CD4-positive, alpha-beta memory T cell (primary cell): ENCODE results near the gene PIGW. TPM values are rescaled to one million over a fixed set of nuclear protein-coding genes. Genes with fewer than 3 reads are reported as not detected.

Experiments
- CTCF ChIA-PET: fragments of 350-600 bp; sonication (Branson Sonifier 250); formaldehyde crosslinking; loops from one replicate; lab custom pipeline; 2021; ENCODE audit warnings: inconsistent platforms; ENCODE audit not compliant: partially characterized antibody; lab: Charles Lee
- POLR2A ChIA-PET: fragments of 350-600 bp; sonication (Branson Sonifier 250); formaldehyde crosslinking; loops from one replicate; lab custom pipeline; 2021; ENCODE audit not compliant: partially characterized antibody; lab: Charles Lee
- DNase-seq, 5 donors: peaks; one replicate each; pipeline versions ENCODE4 v3.0.0 to v3.0.0-alpha.2; 2020 to 2022; ENCODE audit warnings: mixed read lengths in 1 of 5
- H3K27ac ChIP-seq: one replicate; pipeline ENCODE4 v1.7.0; 2013; ENCODE audit warnings: low read depth, low read length
- H3K27me3 ChIP-seq: 2 replicates; pipeline ENCODE4 v1.7.0; 2013; ENCODE audit warnings: mild to moderate bottlenecking, low read length, moderate library complexity; ENCODE audit not compliant: insufficient read depth
- H3K36me3 ChIP-seq: 2 replicates; pipeline ENCODE4 v1.7.0; 2013; ENCODE audit warnings: mild to moderate bottlenecking, low read length, moderate library complexity; ENCODE audit not compliant: insufficient read depth
- H3K4me1 ChIP-seq: 2 replicates; pipeline ENCODE4 v1.7.0; 2013; ENCODE audit warnings: mild to moderate bottlenecking, low read length, moderate library complexity; ENCODE audit not compliant: insufficient read depth
- H3K4me3 ChIP-seq, 2 donors: one replicate each; pipeline ENCODE4 v1.7.0; 2013; ENCODE audit warnings: low read length in 2 of 2, mild to moderate bottlenecking in 1 of 2
- H3K9me3 ChIP-seq, 2 donors: one replicate each; pipeline ENCODE4 v1.7.0; 2013; ENCODE audit warnings: low read length in 2 of 2, control low read depth in 1 of 2; ENCODE audit not compliant: control insufficient read depth in 1 of 2
- H3K27ac Mint-ChIP-seq, 7 donors: one replicate each; pipeline ENCODE4 v1.8.0; 2020 to 2021; ENCODE audit warnings: mixed read lengths in 7 of 7, mild to moderate bottlenecking in 6 of 7, inconsistent platforms in 3 of 7, moderate library complexity in 3 of 7
- H3K27me3 Mint-ChIP-seq, 2 donors: one replicate each; pipeline ENCODE4 v1.8.0; 2020 to 2021; ENCODE audit warnings: mixed read lengths in 2 of 2
- H3K36me3 Mint-ChIP-seq, 2 donors: one replicate each; pipeline ENCODE4 v1.8.0; 2020 to 2021; ENCODE audit warnings: mixed read lengths in 2 of 2, inconsistent platforms in 1 of 2, mild to moderate bottlenecking in 1 of 2
- H3K4me1 Mint-ChIP-seq, 4 donors: one replicate each; pipeline ENCODE4 v1.8.0; 2020 to 2021; ENCODE audit warnings: mixed read lengths in 4 of 4, mild to moderate bottlenecking in 1 of 4
- H3K4me3 Mint-ChIP-seq, 8 donors: one replicate each; pipeline ENCODE4 v1.8.0; 2020 to 2021; ENCODE audit warnings: mixed read lengths in 8 of 8, mild to moderate bottlenecking in 7 of 8, moderate library complexity in 6 of 8, inconsistent platforms in 3 of 8
- H3K9me3 Mint-ChIP-seq, 8 donors: one replicate each; pipeline ENCODE4 v1.8.0; 2020 to 2021; ENCODE audit warnings: mixed read lengths in 8 of 8, mild to moderate bottlenecking in 5 of 8, inconsistent platforms in 3 of 8, moderate library complexity in 1 of 8
- intact Hi-C: fragments of 100-400 bp; cut with micrococcal nuclease; formaldehyde crosslinking; loops from one replicate; pipeline ENCODE4 v1.15.1; 2023
- polyA plus RNA-seq, 2 donors: library from polyadenylated mRNA; unstranded; fragments of 300-500 nt; fragmentation: Illumina TruSeq; gene quantifications; one replicate each; pipeline ENCODE4 v1.2.3, GENCODE V29; 2021
- total RNA-seq, 2 experiments: library from RNA; stranded (reverse); gene quantifications; one replicate each; pipeline ENCODE4 v1.2.3, GENCODE V29; 2021

PIGW gene
- total and polyA plus RNA-seq, 4 experiments from 2014 or later = 4.7 to 14.2 (median 5.2) TPM

DNA sequence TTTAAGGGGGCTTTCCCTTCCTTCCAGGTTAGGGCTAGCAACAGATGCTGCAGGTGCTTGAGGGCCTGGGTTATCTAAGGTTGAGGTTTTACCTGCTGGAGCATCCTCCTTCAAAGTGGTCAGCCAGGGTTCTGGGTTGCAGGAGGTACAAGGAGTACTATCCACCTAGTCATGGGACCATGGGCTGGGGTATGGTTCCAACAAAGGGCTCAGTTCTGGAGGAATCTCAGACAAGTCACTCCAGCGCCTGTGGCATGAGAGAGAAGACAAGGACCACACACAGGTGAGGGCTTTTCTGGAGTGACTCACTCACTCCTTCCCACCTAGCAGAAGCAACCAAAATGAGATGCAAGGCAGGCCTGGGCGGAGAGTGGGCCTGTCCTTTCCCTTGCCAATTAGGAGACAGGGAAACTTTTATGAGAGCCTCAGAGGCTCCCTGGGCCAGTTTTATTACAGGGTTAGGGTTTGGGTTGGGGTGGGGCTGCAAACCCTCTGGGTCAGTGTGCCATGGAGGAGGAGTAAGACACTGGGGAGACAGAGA lies 2.3 kb upstream of the PIGW start:
- H3K36me3 Mint-ChIP-seq = peaks cover 6 to 51% of the 10 kb centered on the region in 2 donors
- no peak overlapping the region for H3K4me3 ChIP-seq
- peaks cover 9% of the 10 kb centered on the region for H3K36me3 ChIP-seq
- no peaks in the 10 kb centered on the region for H3K9me3 ChIP-seq
- no peak overlapping the region for H3K27ac ChIP-seq
- peak overlapping the region in 3 of 8 donors; percentile 24 to 58 (median 48) for H3K4me3 Mint-ChIP-seq
- H3K27ac Mint-ChIP-seq = peak overlapping the region in 4 of 7 donors; percentile 1 to 91 (median 75)
- H3K4me1 ChIP-seq = peaks cover 12% of the 10 kb centered on the region
- intact Hi-C loops = loop anchor here (10.0 kb wide), 1 partner anchor 192 kb away; no protein-coding TSS in a partner anchor
- H3K9me3 Mint-ChIP-seq = peaks cover 0 to 2% (median 0%) of the 10 kb centered on the region in 8 donors
- no peaks in the 10 kb centered on the region for H3K27me3 ChIP-seq
- no peaks in the 10 kb centered on the region for H3K27me3 Mint-ChIP-seq
- ChIA-PET CTCF (no interaction called here), POLR2A (no interaction called here)
- H3K4me1 Mint-ChIP-seq = peaks cover 9 to 33% (median 19%) of the 10 kb centered on the region in 4 donors
- no peak for DNase-seq

DNA sequence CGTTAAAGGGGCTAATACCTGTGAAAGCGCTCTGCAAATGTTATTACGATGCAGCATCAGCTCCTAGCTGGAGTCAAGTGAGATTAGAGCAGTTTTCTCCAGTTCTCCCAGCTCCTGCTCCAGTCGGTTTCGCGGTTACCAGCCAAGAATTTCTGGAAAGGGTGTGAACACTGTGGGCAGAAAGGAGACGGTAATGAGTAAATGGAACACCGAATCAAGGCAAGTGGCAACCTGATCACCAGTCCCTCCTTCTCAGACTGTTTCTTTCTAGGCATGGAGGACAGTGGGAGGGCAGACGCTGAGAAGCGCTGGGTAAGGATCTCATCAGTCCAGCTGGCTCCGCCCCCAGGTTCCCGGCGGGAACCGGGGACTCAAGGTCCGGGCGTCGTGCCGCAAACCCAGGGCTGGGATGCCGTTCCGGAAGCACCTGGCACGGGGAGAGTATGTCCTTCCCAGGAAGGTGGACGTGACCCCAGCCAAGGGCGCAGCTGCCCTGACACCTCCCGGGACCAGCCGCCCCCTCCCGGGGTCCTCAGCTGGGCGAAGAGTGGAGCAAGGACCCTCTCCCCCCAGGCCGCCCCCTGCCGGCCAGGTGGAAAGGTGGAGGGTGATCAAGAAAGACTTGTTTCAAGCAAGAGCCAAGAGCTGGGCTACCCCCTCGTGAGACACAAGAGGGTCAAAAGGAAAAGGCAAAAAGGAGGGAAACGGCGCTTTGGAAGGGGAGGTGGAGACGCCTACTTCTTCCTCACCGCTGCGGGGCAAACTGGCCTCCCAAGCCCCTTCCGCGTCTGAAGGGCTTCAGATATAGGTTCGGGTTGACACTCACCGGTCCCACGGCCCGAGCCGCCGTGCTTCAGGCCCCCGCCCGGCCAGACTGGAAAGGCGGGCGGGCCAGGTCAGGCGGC lies 600 bp upstream of the PIGW start:
- H3K4me1 ChIP-seq = peaks cover 12% of the 10 kb centered on the region
- CTCF ChIA-PET = interaction anchor here (0.6 to 3.9 kb wide), 12 partner anchors 10 to 68 kb away, joined by 3 to 24 read pairs (median 4); partner anchors contain the start of genes GGNBP2 and MRM1
- intact Hi-C loops = loop anchor here (1.0 to 10.0 kb wide), 3 partner anchors 10 to 191 kb away; partner anchors contain the start of genes GGNBP2 and ZNHIT3
- POLR2A ChIA-PET = interaction anchor here (0.9 to 5.2 kb wide), 8 partner anchors 12 to 415 kb away, joined by 3 to 151 read pairs (median 5); partner anchors contain the start of genes DHRS11, GGNBP2, MRM1 and ZNHIT3
- Mint-ChIP-seq H3K9me3 (peaks cover 0 to 2% (median 0%) of the 10 kb centered on the region in 8 donors), H3K4me3 (peak overlapping the region; percentile 90 to 97 (median 95)), H3K4me1 (peaks cover 8 to 31% (median 19%) of the 10 kb centered on the region in 4 donors), H3K36me3 (peaks cover 4 to 44% of the 10 kb centered on the region in 2 donors), H3K27ac (peak overlapping the region; percentile 91 to 97 (median 96)), H3K27me3 (no peaks in the 10 kb centered on the region)
- peak overlapping the region; percentile 58 to 99 for H3K4me3 ChIP-seq
- DNase-seq = peak; percentile 15 to 72 (median 49)
- H3K36me3 ChIP-seq = peaks cover 4% of the 10 kb centered on the region
- H3K9me3 ChIP-seq = no peaks in the 10 kb centered on the region
- no peaks in the 10 kb centered on the region for H3K27me3 ChIP-seq
- peak overlapping the region; percentile 82 for H3K27ac ChIP-seq

DNA sequence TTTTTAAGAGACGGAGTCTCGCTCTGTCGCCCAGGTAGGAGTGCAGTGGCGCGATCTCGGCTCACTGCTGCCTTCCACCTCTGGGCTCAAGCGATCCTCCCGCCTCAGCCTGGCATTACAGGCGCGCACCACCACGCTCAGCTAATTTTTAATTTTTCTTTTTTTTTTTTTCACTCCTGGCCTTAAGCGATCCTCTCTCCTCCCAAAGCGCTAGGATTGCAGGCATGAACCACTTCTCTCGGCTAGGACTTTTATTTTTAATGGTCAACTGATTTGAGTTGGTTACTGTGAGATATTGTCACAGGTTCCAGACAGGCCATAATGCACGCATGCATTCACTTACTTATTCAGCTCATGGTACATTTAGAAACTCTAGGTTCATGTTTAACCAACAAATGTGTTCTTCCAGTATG lies 888 bp downstream of the PIGW start:
- H3K36me3 Mint-ChIP-seq = peaks cover 0 to 42% of the 10 kb centered on the region in 2 donors
- intact Hi-C loops = loop anchor here (1.0 to 10.0 kb wide), 2 partner anchors 66 to 189 kb away; partner anchors contain the start of gene MRM1
- peak overlapping the region; percentile 90 to 97 (median 95) for H3K4me3 Mint-ChIP-seq
- Histone ChIP-seq H3K27ac (peak overlapping the region; percentile 82), H3K27me3 (no peaks in the 10 kb centered on the region), H3K4me3 (peak overlapping the region; percentile 58 to 99), H3K36me3 (peaks cover 4% of the 10 kb centered on the region), H3K4me1 (peaks cover 12% of the 10 kb centered on the region), H3K9me3 (no peaks in the 10 kb centered on the region)
- H3K27me3 Mint-ChIP-seq = no peaks in the 10 kb centered on the region
- POLR2A ChIA-PET = interaction anchor here (1.0 to 5.2 kb wide), 9 partner anchors 10 to 1075 kb away, joined by 3 to 151 read pairs (median 6); partner anchors contain the start of genes DHRS11, GGNBP2, MRM1 and ZNHIT3
- peaks cover 9 to 27% (median 19%) of the 10 kb centered on the region in 4 donors for H3K4me1 Mint-ChIP-seq
- peak overlapping the region; percentile 91 to 97 (median 96) for H3K27ac Mint-ChIP-seq
- no peak for DNase-seq
- CTCF ChIA-PET = interaction anchor here (1.0 to 3.9 kb wide), 3 partner anchors 9 to 66 kb away, joined by 3 to 24 read pairs (median 19); partner anchors contain the start of genes GGNBP2 and MRM1
- peaks cover 0 to 2% (median 0%) of the 10 kb centered on the region in 8 donors for H3K9me3 Mint-ChIP-seq

DNA sequence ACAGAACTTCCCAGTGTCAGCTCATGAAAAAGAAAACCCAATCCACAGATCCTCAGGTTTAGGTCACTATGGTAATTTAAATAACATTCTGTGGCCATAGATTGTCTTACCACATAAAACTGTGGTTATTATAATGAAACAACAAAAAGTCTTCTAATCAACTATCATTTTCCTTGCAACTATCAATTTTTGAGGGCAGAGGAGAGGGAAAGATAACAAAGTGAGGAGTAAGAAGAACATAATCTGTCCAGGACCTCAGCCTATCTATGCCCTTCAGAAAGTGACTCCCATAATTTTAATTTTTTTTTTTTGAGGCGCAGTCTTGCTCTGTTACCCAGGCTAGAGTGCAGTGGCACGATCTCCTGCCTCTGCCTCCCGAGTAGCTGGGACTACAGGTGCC lies 5.9 kb downstream of the PIGW start:
- intact Hi-C loops = loop anchor here (10.0 kb wide), 1 partner anchor 1064 kb away; the partner anchor contains the start of gene SYNRG
- Histone ChIP-seq H3K4me3 (no peak overlapping the region), H3K4me1 (peaks cover 19% of the 10 kb centered on the region), H3K36me3 (no peaks in the 10 kb centered on the region), H3K27me3 (no peaks in the 10 kb centered on the region), H3K9me3 (no peaks in the 10 kb centered on the region), H3K27ac (no peak overlapping the region)
- no peaks in the 10 kb centered on the region for H3K9me3 Mint-ChIP-seq
- DNase-seq = no peak
- POLR2A ChIA-PET = interaction anchor here (0.7 kb wide), 1 partner anchor 107 kb away, joined by 3 read pairs; no protein-coding TSS in a partner anchor
- H3K27me3 Mint-ChIP-seq = no peaks in the 10 kb centered on the region
- H3K36me3 Mint-ChIP-seq = peaks cover 0 to 22% of the 10 kb centered on the region in 2 donors
- CTCF ChIA-PET = no interaction called here
- H3K4me1 Mint-ChIP-seq = peaks cover 7 to 22% (median 11%) of the 10 kb centered on the region in 4 donors
- H3K27ac Mint-ChIP-seq = peak overlapping the region in 1 of 7 donors; percentile 36
- no peak overlapping the region for H3K4me3 Mint-ChIP-seq

DNA sequence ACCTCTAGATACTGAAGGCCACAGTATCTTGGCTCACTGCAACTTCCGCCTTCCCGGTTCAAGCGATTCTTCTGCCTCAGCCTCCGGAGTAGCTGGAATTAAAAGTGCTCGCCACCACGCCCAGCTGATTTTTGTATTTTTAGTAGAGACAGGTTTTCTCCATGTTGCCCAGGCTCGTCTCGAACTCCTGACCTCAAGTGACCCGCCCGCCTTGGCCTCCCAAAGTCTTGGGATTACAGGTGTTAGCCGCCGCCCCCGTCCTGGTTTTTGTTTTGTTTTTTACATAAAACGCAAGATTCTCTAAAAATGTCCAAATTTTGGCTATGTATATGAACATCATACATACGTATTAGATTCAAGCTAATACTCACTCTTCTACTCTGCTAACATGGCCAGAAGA lies 8.0 kb downstream of the PIGW start:
- no peaks in the 10 kb centered on the region for H3K9me3 ChIP-seq
- H3K36me3 Mint-ChIP-seq = peaks cover 3 to 30% of the 10 kb centered on the region in 2 donors
- no peaks in the 10 kb centered on the region for H3K27me3 ChIP-seq
- H3K4me1 Mint-ChIP-seq = peaks cover 12 to 38% (median 21%) of the 10 kb centered on the region in 4 donors
- H3K27ac ChIP-seq = no peak overlapping the region
- ChIA-PET CTCF (interaction anchor here (1.3 to 5.2 kb wide), 2 partner anchors 8 to 57 kb away, joined by 3 to 24 read pairs; partner anchors contain the start of genes MYO19 and PIGW), POLR2A (no interaction called here)
- H3K27me3 Mint-ChIP-seq = no peaks in the 10 kb centered on the region
- no peak overlapping the region for H3K4me3 ChIP-seq
- peak overlapping the region in 3 of 8 donors; percentile 4 to 46 (median 36) for H3K4me3 Mint-ChIP-seq
- intact Hi-C loops = loop anchor here (10.0 kb wide), 1 partner anchor 1062 kb away; the partner anchor contains the start of gene SYNRG
- no peak for DNase-seq
- no peaks in the 10 kb centered on the region for H3K9me3 Mint-ChIP-seq
- no peaks in the 10 kb centered on the region for H3K36me3 ChIP-seq
- H3K27ac Mint-ChIP-seq = peak overlapping the region in 1 of 7 donors; percentile 97
- H3K4me1 ChIP-seq = peaks cover 30% of the 10 kb centered on the region

GRCh38 chr17:36544044-36544306 lies 9.2 kb downstream of the PIGW start:
- no peaks in the 10 kb centered on the region for H3K9me3 ChIP-seq
- DNase-seq = no peak
- Mint-ChIP-seq H3K4me1 (peaks cover 20 to 47% (median 30%) of the 10 kb centered on the region in 4 donors), H3K4me3 (peak overlapping the region; percentile 89 to 95 (median 92)), H3K9me3 (no peaks in the 10 kb centered on the region), H3K27ac (peak overlapping the region; percentile 96 to 99 (median 97)), H3K36me3 (peaks cover 4 to 32% of the 10 kb centered on the region in 2 donors), H3K27me3 (no peaks in the 10 kb centered on the region)
- ChIA-PET POLR2A (interaction anchor here (2.6 to 6.0 kb wide), 4 partner anchors 8 to 58 kb away, joined by 15 to 151 read pairs (median 30); partner anchors contain the start of genes DHRS11, MRM1, MYO19 and PIGW), CTCF (interaction anchor here (0.8 to 5.2 kb wide), 3 partner anchors 10 to 58 kb away, joined by 3 to 24 read pairs (median 4); partner anchors contain the start of genes MRM1, MYO19 and PIGW)
- H3K27ac ChIP-seq = peak overlapping the region; percentile 99
- H3K27me3 ChIP-seq = no peaks in the 10 kb centered on the region
- peaks cover 42% of the 10 kb centered on the region for H3K4me1 ChIP-seq
- H3K4me3 ChIP-seq = peak overlapping the region; percentile 90 to 99
- intact Hi-C loops = loop anchor here (1.0 to 10.0 kb wide), 3 partner anchors 10 to 1061 kb away; partner anchors contain the start of genes MRM1, MYO19, PIGW and SYNRG
- H3K36me3 ChIP-seq = no peaks in the 10 kb centered on the region
